Measurements from ENCODE around the gene EIF1B.
A peak's percentile ranks its signal among the peaks of the same experiment; 100 is the strongest.
"Not testable (repeated sequence)": the region's sequence is repeated elsewhere in the genome, so short reads cannot be mapped to it uniquely, and the experiment has no call there.

The EIF1B gene

DNA sequence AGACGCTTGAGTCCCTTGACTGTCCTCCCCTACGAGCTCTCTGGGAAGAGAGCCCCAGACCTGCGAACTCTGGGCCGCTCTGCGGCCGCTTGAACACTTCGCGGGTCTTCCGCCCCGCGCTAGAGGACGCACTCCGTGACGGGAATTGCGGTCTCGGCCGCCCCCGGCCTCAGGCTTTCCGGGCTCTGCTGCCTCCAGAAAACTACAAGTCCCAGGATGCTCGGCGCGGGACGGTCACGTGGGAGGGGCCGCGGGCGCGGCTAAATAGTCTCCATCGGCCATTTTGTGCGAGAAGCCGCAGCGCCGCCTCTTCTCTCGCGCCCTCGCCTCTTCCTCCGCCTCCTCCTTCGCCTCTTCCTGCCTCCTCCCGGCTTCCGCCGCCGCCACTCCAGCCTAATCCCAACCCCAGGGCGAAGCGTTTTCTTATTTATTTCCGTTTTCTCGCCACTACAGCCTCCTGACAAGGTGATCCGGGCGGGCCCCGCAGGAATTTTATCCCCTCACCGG, at the start of gene EIF1B:
EIF1B (plus strand) TSS at position 290 of the 507 bp plus-strand sequence. CDS start 235 bp downstream, outside the sequence.
- peak; percentile 96 for DNase-seq (ENCODE audit: low read depth)

DNA sequence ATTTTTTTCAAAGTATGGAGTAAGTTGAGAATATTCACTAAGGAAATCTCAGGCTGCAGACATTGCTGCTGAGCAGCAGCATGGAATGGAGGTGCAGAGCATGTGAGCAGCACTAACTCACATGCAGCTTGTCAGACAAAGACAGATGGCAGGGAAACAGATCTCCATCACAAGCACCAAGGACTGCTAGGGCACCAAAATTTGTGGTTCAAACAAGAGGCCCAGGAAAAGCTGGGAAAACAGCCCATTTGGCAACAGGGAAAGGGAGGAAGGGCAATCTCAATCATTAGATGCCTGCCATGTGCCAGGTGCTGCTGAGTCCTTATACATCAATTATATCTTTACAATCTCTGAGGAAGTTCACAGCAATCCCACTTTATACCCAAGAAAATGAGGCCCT, 47.2 kb upstream of the EIF1B start:
- no peak for DNase-seq (ENCODE audit: low read depth)

DNA sequence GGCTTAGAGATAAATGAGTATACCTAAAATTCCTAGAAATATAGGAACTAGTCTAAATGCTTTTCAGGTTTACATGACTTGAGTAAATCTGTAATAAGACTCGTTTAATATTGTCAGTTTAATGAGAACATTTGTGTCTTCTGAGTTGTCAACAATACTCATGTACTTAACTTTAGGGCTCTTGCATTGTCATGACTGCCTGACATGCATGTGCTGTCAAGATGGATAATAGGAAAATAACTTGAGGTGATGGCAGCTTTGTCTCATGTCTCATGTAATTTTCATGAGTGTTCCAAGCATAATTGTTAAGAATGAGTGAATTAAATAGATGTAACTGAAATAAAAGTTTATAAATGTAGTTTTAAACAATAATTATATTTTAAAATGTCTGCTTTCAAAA, 45.1 kb upstream of the EIF1B start:
- DNase-seq (ENCODE audit: low read depth) = no peak

DNA sequence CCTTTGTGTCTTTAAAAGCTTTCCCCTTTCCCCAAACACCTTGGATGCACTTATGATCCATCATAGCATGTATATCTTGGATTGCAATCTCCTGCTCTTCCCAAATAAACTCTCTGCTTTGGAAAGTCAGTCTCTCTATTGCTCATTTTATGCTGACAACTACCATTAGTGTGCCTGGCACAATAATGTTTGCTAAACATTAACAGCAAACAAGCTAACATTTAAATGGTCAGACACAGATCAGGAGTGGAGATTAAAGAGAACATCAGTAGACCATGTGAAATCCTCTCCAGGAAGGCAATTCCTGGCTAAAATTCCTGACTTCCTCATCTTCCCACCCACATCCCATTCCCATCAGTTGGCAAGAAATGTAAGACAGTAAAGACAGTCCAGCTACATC, 44.3 kb upstream of the EIF1B start:
- DNase-seq (ENCODE audit: low read depth) = no peak

DNA sequence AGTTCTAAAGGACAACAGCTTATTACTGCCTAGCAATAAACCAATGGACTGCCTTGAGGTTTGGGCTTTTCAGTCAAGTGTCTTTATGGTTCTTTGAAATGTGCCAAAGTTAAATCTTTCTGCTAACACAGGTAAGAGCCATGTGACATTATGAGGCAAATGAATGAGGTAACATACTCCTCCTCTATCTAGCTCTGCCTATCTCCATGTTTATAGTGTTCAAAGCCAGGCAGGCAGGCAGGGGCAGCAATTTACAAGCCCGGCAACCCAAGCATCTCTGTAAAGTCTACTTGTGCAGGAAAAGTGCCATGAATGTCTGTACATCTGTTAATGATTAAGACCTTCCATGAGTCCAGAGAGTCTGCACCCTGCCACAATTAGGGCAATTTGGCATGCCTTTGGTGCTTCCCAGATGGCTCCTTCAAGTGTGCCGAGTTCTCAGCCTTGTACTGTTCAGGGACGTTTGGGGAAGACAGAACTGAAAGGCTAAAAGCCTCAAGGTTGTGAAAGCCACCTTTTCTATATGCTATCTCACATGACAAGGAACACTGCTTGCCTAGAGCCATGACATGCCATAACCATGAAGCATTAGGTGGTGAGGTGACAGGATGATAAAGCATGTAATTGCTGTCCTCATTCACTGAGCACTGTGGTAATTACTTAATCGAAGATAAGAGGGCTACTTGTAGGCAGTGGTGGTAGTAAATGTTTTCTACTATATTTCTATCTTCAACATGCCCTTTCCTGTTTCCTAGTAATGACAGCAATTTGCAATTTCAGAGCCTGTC, 41.4 kb upstream of the EIF1B start:
- no peak for DNase-seq (ENCODE audit: low read depth)

DNA sequence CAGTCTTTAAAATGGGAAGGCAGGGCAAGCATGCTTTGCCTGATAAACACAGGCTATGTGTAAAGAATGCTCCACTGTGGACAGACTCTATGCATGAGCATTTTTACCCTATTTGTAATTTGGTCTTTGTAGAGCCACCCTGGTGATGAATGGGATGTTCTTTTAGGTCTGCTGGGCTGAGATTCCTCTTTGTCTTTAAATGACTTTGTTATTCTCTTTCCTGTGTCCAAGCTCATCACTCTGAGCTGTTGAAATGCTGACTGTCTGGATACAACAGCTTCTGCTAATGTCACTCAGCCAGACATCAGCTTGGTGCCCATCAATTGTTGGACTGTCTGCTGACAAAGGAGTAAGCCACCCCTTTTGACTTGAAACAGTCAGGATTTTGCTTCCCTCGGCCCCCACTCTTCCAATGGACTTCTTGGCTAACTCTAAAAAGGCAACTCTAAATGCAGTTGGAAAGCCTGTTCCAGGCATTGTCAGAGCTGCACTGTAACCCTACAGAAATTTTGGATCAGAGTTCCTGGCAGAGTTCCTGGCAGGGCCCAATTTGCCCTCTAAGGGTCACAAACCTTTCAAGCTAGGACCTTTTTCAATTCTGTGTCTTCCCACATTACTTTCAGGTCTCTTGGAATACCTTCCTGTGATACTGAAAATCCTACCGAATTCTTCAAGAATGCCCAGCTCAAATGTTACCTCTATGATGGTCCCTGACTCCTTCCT, 40.5 kb upstream of the EIF1B start:
- DNase-seq (ENCODE audit: low read depth) = no peak

DNA sequence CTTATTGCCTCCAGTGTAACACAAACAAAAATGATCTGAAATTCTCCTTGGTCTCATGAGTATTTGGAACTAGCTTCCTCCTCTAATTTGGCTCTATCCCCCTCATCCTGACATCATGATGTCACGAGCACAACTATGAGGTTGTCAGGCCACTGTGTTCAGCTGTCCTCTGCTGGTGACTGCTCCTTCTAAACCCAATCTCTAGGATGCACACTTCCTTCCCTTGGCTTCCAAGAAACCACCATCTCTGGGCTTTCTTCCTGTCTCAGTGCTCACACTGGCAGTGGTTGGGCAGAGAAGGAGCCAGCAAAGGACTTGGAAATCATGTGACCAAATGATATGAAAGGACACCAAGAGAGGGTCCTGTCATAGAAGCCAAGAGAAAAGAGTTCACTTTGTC, 30.7 kb upstream of the EIF1B start:
- no peak for DNase-seq (ENCODE audit: low read depth)

DNA sequence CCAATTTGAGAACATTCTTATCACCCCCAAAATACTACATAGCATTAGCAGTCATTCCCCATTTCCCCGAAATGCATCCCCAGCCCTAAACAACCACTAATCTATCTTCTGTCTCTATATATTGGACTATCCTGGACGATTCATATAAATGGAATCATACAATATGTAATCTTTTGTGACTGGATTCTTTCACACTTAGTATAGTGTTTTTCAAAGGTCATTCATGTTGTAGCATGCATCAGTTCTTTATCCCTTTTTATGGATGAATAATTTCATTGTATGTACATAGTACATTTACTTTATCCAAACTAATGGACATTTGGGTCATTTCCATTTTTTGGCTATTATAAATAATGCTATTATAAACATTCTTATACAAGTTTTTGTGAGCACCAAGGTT, 27.5 kb upstream of the EIF1B start:
- no peak for DNase-seq (ENCODE audit: low read depth)

DNA sequence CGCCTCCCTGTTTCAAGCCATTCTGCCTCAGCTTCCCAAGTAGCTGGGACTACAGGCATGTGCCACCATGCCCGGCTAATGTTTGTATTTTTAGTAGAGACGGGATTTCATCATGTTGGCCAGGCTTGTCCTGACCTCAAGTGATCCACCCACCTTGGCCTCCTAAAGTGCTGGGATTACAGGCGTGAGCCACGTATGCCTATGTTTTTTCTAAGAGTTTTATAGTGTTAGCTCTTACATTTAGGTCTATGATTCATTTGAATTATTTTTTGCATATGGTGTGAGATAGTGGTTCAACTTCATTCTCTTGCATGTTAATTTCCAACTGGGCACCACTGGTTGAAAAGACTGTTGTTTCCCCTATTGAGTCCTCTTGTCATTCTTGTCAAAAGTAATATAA, 26.4 kb upstream of the EIF1B start:
- not testable (repeated sequence) for DNase-seq (ENCODE audit: low read depth)

DNA sequence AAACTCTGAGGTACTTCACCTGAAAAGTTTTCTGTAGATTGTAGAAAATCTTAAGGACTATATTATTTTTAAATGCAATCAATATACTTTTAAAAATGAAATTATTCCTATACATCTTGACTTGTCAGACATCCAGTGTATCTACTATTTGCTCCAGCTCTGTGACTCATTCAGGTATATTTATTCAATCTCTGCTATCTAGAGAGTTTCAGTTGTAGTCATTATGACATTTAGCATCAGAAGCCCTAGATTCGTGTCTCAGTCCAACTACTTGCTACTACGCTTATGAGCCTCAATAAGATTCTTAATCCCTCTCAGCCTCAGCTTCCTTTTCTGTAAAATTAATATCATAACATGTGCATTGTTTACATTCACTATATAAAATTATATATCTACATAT, 22.3 kb upstream of the EIF1B start:
- DNase-seq (ENCODE audit: low read depth) = no peak

DNA sequence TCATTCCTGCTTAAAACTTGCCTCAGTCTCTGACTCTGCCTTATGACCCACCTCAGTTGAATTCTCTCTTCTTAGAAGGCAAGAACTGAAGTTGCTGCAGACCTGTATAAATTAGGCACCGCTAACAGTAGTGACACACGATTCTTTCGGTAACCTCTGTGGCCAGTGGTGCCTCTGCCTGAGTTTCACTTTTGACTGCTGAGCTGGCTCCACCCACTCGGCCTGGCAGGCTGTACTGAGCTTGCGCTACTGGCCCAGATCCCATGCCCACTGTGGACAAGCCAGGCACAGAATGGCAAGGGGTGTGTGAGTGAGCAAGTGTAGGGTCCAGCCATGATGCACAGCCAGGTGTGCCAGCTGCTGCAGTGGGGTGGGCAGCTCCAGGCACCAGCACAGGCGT, 19.1 kb upstream of the EIF1B start:
- no peak for DNase-seq (ENCODE audit: low read depth)

DNA sequence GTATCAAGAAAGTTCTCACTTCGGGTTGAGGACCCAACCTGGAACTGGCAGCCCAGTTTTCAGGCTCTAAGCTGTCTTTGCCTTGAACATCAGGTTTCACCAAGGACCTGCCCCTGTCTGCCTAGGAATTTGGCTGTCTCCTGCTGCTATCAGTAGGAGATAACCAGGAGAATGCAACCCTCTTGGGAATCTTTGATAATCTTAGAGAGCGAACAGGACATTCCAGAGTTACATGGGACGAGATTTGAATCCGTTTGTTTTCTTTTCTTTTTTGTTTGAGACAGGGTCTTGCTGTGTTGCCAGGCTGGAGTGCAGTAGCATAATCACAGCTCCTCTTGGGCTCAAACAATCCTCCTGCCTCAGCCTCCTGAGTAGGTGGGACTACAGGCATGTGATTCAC, 18.0 kb upstream of the EIF1B start:
- DNase-seq (ENCODE audit: low read depth) = no peak

DNA sequence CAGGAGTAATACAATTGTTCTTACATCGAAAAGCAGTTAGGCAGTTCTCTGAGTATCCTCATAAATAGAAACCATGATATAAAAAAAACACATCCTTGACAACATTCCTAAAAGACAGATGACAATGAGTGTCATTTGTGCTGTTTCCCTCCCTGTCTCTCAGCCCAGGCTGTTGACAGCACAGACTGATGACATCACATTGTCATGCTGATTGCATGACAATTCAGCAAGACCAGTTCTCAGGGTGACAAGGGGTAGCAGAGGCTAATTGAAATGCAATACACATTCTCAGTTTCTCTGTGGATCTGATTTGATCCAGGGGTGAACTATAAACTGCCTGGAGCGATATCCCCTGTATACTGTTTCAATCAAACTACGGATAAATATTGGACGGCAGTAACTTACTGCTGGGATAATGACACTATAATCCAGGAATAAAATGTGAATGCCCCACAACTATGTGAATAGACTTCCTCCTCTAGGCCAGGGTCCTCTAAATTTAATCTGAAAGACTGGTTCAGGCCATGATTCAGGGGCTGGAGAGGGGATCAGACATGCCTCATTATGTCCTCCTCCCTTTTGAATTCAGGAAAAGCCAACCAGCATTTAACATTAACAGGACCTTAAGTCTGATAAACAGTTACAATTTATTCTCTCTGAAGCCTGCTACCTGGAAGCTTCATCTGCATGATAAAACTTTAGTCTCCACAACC, 16.7 kb upstream of the EIF1B start:
- DNase-seq (ENCODE audit: low read depth) = no peak

DNA sequence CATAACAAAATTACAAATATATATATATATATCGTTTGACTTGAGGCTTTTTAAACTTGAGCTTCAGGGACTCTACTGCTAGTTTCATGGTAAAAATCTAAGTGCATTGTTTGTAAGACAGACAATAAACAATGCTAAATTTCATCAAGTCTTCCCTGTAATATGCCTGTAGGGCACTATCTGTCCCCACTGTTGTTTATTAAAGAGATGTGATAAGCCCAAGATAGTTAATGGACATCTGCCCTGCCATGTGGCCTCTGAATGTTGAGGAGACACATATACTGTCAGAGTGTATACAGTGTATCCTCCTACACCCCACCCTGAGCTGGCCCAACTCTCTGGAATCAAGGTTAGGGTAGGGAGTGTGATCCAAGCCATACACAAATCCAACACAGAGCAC, 15.1 kb upstream of the EIF1B start:
- DNase-seq (ENCODE audit: low read depth) = no peak

DNA sequence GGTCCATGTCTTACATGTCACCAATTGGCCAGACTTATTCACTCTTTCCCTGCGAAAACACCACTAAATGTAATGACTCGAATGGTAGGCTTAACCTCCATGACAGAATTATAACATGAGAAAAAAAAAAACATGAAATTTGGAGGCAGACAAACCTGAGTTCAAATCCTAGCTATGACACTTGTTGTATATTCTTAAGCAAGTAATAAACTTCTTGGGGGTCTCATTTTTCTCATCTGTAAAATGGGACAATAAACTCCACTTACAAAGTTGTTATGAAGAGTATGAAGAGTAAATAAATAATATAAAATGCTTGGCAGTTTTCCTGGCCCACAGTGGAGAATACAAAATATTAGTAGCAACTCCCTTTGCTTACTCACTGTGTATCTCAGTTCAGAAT, 11.4 kb upstream of the EIF1B start:
- DNase-seq (ENCODE audit: low read depth) = no peak

DNA sequence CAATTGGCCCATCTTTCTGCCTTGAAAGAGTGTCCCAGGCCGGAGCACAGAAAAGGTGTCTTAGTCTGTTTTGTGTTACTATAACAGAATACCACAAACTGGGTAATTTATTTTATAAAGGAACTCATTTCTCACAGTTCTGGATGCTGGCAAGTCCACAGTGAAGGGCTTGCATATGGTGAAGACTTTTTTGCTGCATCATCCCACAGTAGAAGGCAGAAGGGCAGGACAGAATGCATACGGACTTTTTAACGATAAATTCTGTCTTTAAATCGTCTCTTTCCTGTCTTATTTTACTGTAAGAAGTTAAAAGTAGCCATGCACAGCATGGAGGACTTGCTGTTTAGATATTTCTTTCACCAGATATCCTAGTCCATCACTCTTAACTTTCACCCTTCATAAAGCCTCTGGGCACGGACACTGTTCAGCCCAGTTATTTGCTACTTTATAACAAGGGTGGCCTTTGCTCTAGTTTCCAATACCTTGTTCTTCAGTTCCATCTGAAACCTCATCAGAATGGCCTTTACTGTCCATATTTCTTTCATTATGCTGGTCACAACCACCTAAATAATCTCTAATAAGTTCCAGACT, 10.3 kb upstream of the EIF1B start:
- no peak for DNase-seq (ENCODE audit: low read depth)

DNA sequence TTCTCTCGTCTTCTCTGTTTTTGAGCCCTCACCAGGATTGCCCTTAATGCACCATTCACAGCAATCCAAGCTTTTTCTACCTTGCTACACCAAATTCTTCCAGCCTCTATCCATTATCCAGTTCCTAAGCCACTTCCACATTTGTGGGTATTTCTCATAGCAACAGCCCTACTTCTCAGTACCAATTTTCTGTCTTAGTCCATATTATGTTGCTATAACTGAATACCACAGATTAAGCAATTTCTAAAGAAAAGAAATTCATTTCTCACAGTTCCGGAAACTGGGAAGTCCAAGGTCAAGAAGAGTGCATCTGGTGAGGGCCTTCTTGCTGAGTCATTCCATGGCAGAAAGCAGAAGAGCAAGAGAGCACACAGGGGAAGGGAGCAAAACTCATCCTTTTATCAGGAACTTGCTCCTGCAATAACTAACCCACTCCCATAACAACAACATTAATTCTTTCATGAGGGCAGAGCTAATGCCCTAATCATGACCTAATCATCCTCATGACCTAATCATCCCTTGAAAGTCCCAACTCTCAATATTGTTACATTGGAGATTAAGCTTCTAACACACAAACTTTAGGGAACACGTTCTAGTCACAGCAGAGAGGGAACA, 9.7 kb upstream of the EIF1B start:
- DNase-seq (ENCODE audit: low read depth) = no peak

DNA sequence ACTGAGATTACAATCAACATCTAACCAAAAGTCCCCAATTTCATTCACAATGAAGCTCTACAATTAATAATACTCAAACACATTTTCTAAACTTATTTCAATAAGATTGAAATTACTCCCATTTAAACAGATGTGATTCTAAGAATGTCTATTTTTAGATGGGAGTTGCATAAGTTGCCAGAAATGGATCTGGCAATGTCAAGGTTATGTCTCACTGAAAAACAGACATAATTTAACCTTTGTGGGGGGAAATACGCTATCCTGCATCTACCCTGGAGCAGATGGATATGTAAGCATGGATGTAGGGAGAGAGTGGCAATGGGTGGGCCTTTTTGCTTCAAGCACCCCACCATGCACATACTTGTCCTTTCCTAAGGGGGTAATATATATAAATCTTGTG, 6.7 kb upstream of the EIF1B start:
- DNase-seq (ENCODE audit: low read depth) = no peak

DNA sequence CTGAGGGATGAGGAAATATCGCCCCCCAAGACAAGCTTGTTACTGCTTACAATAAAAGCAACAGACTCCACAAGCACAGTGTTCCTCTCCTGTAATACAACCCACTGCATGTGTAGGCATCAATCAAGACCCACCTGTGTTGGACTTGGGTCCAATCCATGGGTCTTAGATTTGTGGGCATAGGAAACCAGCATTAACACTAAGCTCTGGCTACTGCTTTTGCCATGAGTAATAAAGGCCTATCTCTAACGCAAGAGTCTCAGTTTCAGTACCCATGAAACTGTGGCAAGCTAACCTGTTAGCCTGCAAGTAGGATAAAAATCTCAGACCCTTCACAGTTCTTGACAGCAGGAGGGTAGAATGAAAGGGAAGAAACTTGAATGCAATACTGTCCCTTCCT, 5.2 kb upstream of the EIF1B start:
- no peak for DNase-seq (ENCODE audit: low read depth)

DNA sequence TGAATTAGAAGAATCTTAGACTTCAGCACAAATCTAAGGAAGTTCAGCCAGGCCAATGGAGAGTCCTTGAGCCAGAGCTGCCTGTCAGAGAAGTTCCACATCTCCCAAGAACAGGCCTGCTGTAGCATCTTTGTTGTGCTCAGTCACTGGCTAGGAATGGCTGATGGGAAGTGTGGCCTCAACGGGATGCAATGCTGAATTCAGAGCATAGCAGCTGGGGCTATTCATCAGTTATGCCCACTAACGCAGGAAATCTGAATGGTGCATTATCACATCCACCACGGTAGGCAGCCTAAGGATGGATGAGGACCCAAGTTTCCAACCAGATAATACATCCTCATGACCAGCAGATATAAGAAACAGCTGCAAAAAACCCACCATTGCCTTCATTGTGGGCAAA, 3.2 kb upstream of the EIF1B start:
- DNase-seq (ENCODE audit: low read depth) = no peak

DNA sequence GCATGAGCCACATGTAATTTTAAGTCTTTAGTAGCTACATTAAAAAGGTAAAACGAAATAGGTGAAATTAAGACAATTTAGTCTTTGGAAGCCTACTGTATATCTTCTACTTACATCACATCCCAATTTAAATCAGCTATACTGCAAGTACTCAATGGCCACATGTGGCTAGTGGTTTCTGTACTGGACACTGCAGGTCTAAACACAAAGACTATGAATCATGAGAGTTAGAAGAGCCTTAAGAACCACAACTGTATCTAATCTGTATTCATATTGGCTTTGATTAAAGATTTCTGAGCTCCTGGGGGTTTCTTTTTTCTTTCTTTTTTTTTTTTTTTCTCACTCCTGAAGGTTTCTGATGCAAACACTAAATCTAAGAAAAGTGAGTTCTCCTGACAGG, 2.3 kb upstream of the EIF1B start:
- DNase-seq (ENCODE audit: low read depth) = no peak

Measured in stimulated activated CD8-positive, alpha-beta memory T cell treated with anti-CD3 and anti-CD28 coated beads, Interleukin-15, amount 100 ng/mL, for 24 hours (primary cell).